Smooth muscle cell of the brain vasculature (primary cell): ENCODE results near the gene YIF1A.

Experiments
- DNase-seq: peaks from one replicate; pipeline ENCODE4 v3.0.0-alpha.2; 2012; ENCODE audit warnings: low read depth, low spot score

YIF1A gene

GRCh38 chr11:66247801-66248200, 41.1 kb downstream of the YIF1A start:
- no peak for DNase-seq

DNA sequence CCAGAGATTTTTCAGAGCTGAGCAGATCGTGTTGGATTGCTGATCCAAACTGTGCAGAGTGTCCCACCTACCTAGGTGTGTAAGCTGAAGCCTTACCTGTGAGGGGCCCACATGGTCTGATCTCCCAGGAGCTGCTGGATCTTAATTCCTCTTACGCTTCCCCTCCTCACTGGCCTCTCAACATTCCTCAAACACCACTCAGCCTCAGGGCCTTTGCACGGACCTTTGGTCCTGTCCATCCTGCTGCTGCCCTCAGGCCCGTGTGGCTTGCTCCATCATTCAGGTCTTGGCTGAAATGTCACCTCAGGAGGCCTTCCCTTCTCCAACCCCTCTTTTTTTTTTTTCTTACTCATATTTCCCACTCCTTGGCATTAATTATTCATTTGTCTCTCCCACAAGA, 41.6 kb downstream of the YIF1A start:
- no peak for DNase-seq

DNA sequence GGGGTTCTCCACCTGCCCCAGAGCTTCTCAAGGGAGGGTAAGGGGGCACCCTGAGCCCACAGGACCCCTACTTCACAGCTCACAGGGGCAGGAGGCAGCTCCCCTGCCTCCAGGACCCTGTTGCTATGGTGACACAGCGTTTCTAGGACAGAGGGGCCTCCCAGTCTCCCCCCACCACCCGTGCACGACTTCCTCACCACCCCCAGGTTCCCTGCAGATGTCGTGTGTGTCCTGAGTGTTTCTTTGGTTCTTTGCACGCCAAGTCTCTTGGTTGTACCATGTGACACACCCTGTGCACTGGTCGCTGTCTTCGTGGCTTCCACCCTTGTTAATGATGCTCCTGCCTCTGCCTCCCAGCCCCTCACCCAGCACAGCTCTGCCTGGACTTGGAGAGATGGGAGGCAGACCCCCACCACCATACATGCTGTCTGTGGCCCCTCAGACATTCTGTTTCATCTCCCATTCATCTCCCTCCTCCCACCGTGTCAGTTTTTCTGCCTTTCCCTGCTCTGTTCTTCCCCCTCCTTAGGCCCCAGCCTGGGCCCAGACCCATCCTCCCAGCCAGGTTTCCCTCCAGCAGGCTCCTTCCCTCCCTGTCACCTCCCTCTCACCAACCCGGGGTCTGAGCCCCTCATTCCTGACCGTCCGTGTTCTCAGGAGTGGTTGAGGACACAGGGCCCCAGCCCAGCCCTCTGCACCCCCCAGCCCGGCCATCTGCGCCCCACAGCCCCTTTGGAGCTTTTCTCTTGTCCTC, 45.0 kb downstream of the YIF1A start:
- no peak for DNase-seq

- DNase-seq = no peak
These were observed 46.7 kb downstream of the YIF1A start for GRCh38 chr11:66242095-66242765.

DNA sequence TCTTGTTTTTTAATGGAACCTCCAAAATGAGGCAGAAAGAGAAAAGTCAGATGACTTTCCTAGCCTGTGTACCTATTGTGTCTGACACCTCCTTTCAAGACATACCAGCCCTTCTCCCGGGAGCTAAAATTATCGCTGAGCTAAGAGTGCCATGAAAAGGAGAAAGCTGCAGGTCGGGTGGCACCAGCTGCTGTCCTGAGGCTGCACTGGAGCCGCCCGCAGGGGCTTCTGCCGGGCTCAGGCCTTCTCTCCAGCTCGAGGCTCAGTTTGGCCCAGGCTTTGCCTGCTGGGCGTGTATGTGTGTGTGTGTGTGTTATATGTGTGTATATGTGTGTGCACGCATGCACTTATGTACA, 48.2 kb downstream of the YIF1A start:
- DNase-seq = no peak

DNA sequence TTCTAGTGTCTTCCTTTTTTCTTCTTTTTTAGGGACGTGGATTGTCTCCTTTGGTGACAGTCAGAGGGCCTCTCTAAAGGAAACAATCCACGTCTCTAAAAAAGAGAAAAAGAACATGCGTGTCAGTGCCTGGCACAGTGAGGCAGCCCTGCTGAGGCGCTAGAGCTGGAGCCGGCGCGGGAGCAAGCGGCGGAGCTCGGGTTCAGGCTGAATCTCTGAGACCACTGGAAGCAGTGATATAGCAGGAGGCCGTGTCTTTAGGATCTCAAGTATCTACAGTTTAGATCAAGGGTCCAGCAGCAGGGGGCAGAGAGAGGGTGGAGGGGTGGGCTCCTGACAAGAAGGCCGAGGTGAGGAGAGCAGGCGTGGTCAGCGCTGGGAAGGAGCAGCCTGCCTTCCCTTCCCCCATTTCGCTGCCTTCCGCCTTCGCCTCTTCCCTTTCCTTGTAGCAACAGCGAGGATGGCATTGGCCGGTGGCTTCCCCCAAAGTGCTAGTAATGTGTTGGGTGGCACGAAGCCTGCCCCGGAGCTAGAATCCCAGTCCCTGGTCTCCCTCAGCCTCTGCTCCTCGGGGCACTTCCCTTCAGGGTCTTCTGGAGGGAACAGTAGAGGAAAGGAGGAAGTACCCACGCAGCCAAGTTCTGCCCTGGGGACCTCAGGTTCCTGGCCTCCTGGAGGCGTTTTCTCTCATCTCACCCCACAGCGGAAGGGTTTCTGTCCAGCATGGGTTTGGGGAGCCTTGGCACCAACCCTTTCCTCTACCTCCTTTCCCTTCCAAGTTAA, 48.8 kb downstream of the YIF1A start:
- no peak for DNase-seq

- DNase-seq = no peak
These were observed 49.4 kb downstream of the YIF1A start for GRCh38 chr11:66239511-66239910.

DNA sequence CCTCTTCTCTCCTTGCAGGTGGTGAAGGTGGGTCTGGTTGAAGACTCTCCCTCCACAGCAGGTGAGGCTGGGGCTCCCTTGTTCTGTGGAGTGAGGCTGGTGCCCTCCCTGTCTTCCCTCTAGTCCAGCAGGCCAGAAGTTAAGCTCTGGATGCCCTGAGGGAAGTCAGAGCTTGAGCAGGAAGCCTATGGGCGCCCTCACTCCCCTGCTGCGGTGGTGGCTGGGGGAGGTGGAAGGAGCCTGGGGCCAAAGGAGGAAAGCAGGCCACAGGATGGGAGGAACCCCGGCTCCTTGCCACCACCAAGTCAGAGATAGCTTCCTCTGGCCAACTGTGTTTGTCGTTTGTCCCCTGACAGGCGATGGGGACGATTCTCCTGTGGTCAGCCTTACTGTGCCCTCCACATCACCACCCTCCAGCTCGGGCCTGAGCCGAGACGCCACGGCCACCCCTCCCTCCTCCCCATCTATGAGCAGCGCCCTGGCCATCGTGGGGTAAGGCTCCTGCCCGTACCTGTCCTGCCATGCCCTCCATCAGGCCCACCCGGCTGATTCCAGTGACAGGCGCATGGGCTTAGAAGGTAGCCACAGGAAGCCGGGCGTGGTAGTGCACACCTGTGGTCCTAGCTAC, 50.0 kb downstream of the YIF1A start:
- no peak for DNase-seq

DNA sequence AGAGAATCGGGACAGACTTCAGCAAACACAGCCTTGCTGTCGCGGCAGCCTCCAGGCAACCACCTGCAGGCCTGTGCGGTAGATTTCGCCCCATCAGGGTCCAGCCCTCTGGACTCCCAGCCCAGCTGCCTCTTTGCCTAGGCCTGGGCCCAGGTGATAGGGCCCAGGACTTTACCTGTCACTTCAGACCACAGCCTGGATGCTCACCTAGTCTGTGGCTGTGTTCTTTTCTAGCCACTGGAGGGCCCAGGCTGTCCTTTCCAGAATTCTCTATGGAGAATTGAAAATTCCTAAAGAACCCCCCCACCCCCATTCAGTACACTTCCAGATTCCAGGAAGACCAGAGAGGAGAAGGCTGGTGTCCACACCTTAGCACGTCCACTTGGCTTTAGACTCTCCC, 51.1 kb downstream of the YIF1A start:
- DNase-seq = no peak

DNA sequence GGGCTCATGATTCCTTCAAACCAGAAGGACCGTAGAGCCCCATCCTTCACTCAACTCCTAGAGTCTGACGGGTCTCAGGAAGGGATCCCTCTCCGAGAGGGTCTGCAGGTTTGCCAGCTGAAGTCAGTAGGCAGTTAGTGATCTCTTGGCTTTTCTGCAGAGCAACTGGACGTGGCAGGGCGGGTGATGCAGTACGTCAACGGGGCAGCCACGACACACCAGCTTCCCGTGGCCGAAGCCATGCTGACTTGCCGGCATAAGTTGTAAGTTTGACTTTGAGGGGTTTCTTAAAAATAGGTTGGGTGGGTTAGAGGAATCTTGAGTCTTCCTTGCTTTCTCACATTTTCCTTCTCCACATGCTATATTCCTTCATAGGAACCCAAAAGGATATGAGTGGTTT, 53.8 kb downstream of the YIF1A start:
- DNase-seq = no peak
